ENCODE data around the gene NFE2L3. TPM values are rescaled to one million over a fixed set of nuclear protein-coding genes. Genes with fewer than 3 reads are reported as not detected.

The NFE2L3 gene
- total and polyA plus RNA-seq, 2 donors (not counting 3 experiments of a cell fraction or from before 2014, with no cell fraction given) = 29.6 to 40.2 TPM

GRCh38 chr7:26155531-26156375 lies 3.8 kb downstream of the NFE2L3 start:
- Histone ChIP-seq H3K9ac (replicated peaks; ENCODE audit: extremely low read depth, insufficient read depth, low read length) (peak overlapping the region; percentile 78), H2AFZ (ENCODE audit: low read depth, low read length) (no peak overlapping the region), H4K20me1 (replicated peaks; ENCODE audit: control insufficient read depth, extremely low read depth, insufficient read depth, low read length) (no peaks in the 10 kb centered on the region), H3K4me2 (ENCODE audit: insufficient read depth, low read length) (peak overlapping the region; percentile 69), H3K27ac (ENCODE audit: insufficient read depth, low read depth, low read length) (peak overlapping the region; percentile 92), H3K79me2 (ENCODE audit: control insufficient read depth, insufficient read depth, low read length) (peaks cover 74% of the 10 kb centered on the region), H3K27me3 (ENCODE audit: control insufficient read depth in 2 of 2, insufficient read depth in 2 of 2, low read length in 2 of 2) (peaks cover 0 to 2% of the 10 kb centered on the region in 2 experiments), H3K9me3 (replicated peaks; ENCODE audit: control insufficient read depth, insufficient read depth, low read length) (no peaks in the 10 kb centered on the region), H3K36me3 (ENCODE audit: control insufficient read depth in 2 of 2, extremely low read depth in 1 of 2, insufficient read depth in 2 of 2, low read length in 2 of 2) (no peaks in the 10 kb centered on the region), H3K4me3 (replicated peaks in 1 of 3; ENCODE audit: insufficient read depth in 1 of 3, low read depth in 1 of 3, low read length in 3 of 3) (peak overlapping the region in 1 of 3 experiments; percentile 46), H3K4me1 (ENCODE audit: control insufficient read depth, extremely low read depth, insufficient read depth, low read length) (peaks cover 70% of the 10 kb centered on the region), H3K9me1 (replicated peaks; ENCODE audit: control insufficient read depth, extremely low read depth, insufficient read depth, low read length) (no peaks in the 10 kb centered on the region)
- DNase-seq (ENCODE audit: low read depth, low spot score) (peak; percentile 68), FAIRE-seq (peak; percentile 59)
- dilution Hi-C loops (cut with MboI; ENCODE audit: extremely low pct_ligation_motif_present, low sequenced_read_pairs) (no loop called here), intact Hi-C loops (cut with micrococcal nuclease) (loop anchor here (2.0 to 10.0 kb wide), 5 partner anchors 31 to 1002 kb away; partner anchors contain the start of gene HOXA7)
- BruUV-seq (replicated peaks) = no TSS peak
- POLR2A ChIA-PET = interaction anchor here (0.6 to 2.1 kb wide), 6 partner anchors 11 to 1006 kb away, joined by 3 to 9 read pairs (median 4); no protein-coding TSS in a partner anchor
- CTCF ChIA-PET = interaction anchor here (0.8 to 4.1 kb wide), 11 partner anchors 9 to 1024 kb away, joined by 3 to 12 read pairs (median 4); partner anchors contain the start of gene CBX3
- peak; percentile 69 for TF ChIP-seq FOS (IDR thresholded peaks at IDR 0.05; ENCODE audit: borderline replicate concordance, insufficient read depth, low read length)
- TF ChIP-seq EZH2 (IDR thresholded peaks at IDR 0.05; ENCODE audit: borderline replicate concordance, low read depth, low read length, severe bottlenecking) = no peak
- TF ChIP-seq POLR2A (IDR thresholded peaks at IDR 0.05; ENCODE audit: low read depth, low read length) = no peak
- no peak for TF ChIP-seq MYC (IDR thresholded peaks at IDR 0.05; ENCODE audit: low read depth, low read length)
- TF ChIP-seq GATA2 (IDR thresholded peaks at IDR 0.05; ENCODE audit: insufficient read depth, insufficient read length, low read depth, low read length) = no peak
- TF ChIP-seq, protein P1, sequence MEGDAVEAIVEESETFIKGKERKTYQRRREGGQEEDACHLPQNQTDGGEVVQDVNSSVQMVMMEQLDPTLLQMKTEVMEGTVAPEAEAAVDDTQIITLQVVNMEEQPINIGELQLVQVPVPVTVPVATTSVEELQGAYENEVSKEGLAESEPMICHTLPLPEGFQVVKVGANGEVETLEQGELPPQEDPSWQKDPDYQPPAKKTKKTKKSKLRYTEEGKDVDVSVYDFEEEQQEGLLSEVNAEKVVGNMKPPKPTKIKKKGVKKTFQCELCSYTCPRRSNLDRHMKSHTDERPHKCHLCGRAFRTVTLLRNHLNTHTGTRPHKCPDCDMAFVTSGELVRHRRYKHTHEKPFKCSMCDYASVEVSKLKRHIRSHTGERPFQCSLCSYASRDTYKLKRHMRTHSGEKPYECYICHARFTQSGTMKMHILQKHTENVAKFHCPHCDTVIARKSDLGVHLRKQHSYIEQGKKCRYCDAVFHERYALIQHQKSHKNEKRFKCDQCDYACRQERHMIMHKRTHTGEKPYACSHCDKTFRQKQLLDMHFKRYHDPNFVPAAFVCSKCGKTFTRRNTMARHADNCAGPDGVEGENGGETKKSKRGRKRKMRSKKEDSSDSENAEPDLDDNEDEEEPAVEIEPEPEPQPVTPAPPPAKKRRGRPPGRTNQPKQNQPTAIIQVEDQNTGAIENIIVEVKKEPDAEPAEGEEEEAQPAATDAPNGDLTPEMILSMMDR (IDR thresholded peaks at IDR 0.05; ENCODE audit: extremely low read depth in 1 of 2, insufficient read depth in 1 of 2, low read depth in 1 of 2, low read length in 2 of 2) = no peak
- TF ChIP-seq, protein P2, sequence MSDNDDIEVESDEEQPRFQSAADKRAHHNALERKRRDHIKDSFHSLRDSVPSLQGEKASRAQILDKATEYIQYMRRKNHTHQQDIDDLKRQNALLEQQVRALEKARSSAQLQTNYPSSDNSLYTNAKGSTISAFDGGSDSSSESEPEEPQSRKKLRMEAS (IDR thresholded peaks at IDR 0.05; ENCODE audit: insufficient read depth, insufficient read length) = no peak
- no peak for TF ChIP-seq POLR2AphosphoS5 (IDR thresholded peaks at IDR 0.05; ENCODE audit: insufficient read depth, low read depth, low read length)
- TF ChIP-seq JUN (IDR thresholded peaks at IDR 0.05; ENCODE audit: borderline replicate concordance, insufficient read depth, insufficient read length, low read depth) = peak; percentile 9

Measured in endothelial cell of umbilical vein (primary cell).